ENCODE results near the gene PDGFRB. TPM values are rescaled to one million over a fixed set of nuclear protein-coding genes. Genes with fewer than 3 reads are reported as not detected.
"Not testable (repeated sequence)": the region's sequence is repeated elsewhere in the genome, so short reads cannot be mapped to it uniquely, and the experiment has no call there.

The PDGFRB gene
- total and polyA plus RNA-seq, 2 of the 4 experiments (the other 2 are of a cell fraction), result 108 to 124 TPM

DNA sequence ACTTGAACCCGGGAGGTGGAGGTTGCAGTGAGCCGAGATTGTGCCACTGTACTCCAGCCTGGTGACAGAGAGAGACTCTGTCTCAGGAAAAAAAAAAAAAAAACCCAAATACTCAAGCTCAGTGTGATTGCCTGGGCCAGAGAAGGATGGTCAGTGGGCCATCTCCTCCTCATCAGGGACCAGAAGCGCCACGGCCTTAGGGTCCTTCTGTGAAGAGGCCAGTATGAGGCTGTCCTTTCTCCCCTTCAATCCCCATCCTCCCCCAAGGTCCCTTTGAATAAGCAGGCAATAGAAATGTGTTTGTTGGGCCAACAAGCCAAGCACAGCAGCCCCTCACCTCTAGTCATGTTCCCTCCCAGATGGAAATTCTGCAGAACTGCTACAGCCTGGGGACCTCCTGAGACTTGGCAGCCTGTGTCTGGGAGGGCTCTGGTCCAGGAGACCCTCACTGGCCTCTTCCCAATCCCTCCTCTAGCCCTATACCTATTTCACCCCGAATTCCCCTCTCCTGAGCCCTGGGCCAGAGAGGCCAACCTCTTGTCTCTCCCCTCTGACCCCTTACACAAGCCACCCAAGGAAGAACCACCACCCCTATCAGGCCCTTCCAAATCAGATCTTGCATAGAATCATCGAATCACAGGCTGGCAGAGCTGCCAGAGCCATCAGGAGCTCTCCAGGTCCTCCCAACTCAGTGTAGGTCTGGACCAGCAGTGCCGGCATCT is 70.3 kb downstream of the PDGFRB start:
- Histone ChIP-seq H3K79me1 (ENCODE audit: low read depth in 1 of 2, low read length in 2 of 2) (no peaks in the 10 kb centered on the region), H2AFZ (replicated peaks; ENCODE audit: low read length, poor library complexity) (no peak overlapping the region), H2BK5ac (ENCODE audit: low read depth, low read length, poor library complexity, severe bottlenecking) (no peak overlapping the region), H2AK5ac (ENCODE audit: low read depth, low read length) (no peak overlapping the region; the same call in 1 of the 2 replicates), H3K9me3 (ENCODE audit: control insufficient read depth, insufficient read depth, low read length) (no peaks in the 10 kb centered on the region), H3K9ac (ENCODE audit: low read depth, low read length) (no peak overlapping the region), H4K91ac (ENCODE audit: insufficient read depth, low read depth, low read length) (no peak overlapping the region), H2BK120ac (ENCODE audit: low read depth, low read length) (no peak overlapping the region), H3K56ac (ENCODE audit: extremely low read depth, insufficient read depth, low read length) (no peak overlapping the region), H3K27me3 (ENCODE audit: control insufficient read depth, insufficient read depth, low read length) (peaks cover 32% of the 10 kb centered on the region), H3K23ac (ENCODE audit: low read depth, low read length) (no peak overlapping the region), H4K20me1 (ENCODE audit: insufficient read depth, low read length) (no peaks in the 10 kb centered on the region), H3K4me2 (ENCODE audit: low read depth, low read length) (no peak overlapping the region), H3K18ac (ENCODE audit: low read depth, low read length) (no peak overlapping the region), H2BK15ac (ENCODE audit: low read depth, low read length) (no peak overlapping the region), H3K14ac (replicated peaks; ENCODE audit: low read depth, low read length) (no peak overlapping the region), H3K4ac (ENCODE audit: low read depth, low read length) (no peak overlapping the region), H4K8ac (ENCODE audit: low read depth in 2 of 2, low read length in 2 of 2) (no peak overlapping the region), H4K5ac (ENCODE audit: low read depth, low read length) (no peak overlapping the region), H3K9me1 (ENCODE audit: insufficient read depth, low read length) (peaks cover 3% of the 10 kb centered on the region; the same call in 1 of the 2 replicates), H3K27ac (ENCODE audit: insufficient read depth, low read length) (no peak overlapping the region), H3K4me3 (ENCODE audit: insufficient read depth, low read depth, low read length) (no peak overlapping the region), H2BK20ac (ENCODE audit: low read depth, low read length) (no peak overlapping the region), H3K36me3 (ENCODE audit: control insufficient read depth, insufficient read depth, low read length) (no peaks in the 10 kb centered on the region), H3K4me1 (ENCODE audit: control insufficient read depth, insufficient read depth, low read length) (peaks cover 4% of the 10 kb centered on the region; the same call in 1 of the 2 replicates), H2AK9ac (replicated peaks; ENCODE audit: low read depth, low read length, poor library complexity) (no peak overlapping the region)
- ChIA-PET POLR2A (ENCODE audit: unreplicated experiment) (no interaction called here), CTCF (no interaction called here)
- TF ChIP-seq MXI1 (IDR thresholded peaks at IDR 0.05; ENCODE audit: borderline replicate concordance, low read depth, low read length) (no peak), RFX5 (IDR thresholded peaks at IDR 0.05; ENCODE audit: low read depth, low read length) (no peak), RAD21 (IDR thresholded peaks at IDR 0.05; ENCODE audit: low read length) (no peak), BHLHE40 (IDR thresholded peaks at IDR 0.05; ENCODE audit: low read depth, low read length) (no peak)
- TF ChIP-seq, protein P1, sequence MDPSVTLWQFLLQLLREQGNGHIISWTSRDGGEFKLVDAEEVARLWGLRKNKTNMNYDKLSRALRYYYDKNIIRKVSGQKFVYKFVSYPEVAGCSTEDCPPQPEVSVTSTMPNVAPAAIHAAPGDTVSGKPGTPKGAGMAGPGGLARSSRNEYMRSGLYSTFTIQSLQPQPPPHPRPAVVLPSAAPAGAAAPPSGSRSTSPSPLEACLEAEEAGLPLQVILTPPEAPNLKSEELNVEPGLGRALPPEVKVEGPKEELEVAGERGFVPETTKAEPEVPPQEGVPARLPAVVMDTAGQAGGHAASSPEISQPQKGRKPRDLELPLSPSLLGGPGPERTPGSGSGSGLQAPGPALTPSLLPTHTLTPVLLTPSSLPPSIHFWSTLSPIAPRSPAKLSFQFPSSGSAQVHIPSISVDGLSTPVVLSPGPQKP (IDR thresholded peaks at IDR 0.05; ENCODE audit: borderline replicate concordance, low read depth, low read length), result no peak
- in situ Hi-C loops (cut with MboI; ENCODE audit: low sequenced_read_pairs) (no loop called here), intact Hi-C loops (cut with micrococcal nuclease) (no loop called here), dilution Hi-C loops (cut with HindIII; ENCODE audit: low sequenced_read_pairs, unreplicated experiment) (no loop called here)
- WGBS, 2 experiments (ENCODE audit: extremely low coverage in 2 of 2, insufficient read length in 1 of 2), result no CpG with 5 or more reads among the region's 7 CpGs
- no TSS peak for BruUV-seq (replicated peaks)
- DNase-seq (no peak), ATAC-seq (ENCODE audit: low read depth) (no peak)

DNA sequence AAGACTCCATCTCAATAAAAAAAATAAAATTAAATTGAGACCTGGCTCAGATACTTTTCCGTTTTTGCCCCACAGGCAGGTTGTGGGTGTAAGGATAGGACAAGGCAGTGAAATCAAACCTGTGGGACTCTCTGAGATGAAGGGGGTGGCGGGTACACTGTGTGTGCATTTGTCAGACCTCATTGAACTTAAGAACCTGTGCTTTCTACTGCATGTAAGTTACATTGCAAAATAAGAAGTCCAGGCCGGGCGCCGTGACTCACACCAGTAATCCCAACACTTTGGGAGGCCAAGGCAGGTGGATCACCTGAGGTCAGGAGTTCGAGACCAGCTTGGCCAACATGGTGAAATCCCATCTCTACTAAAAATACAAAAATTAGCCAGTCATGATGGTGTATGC is 70.9 kb downstream of the PDGFRB start:
- H2AK9ac ChIP-seq (replicated peaks; ENCODE audit: low read depth, low read length, poor library complexity); in situ Hi-C loops (cut with MboI; ENCODE audit: low sequenced_read_pairs); H2BK15ac ChIP-seq (ENCODE audit: low read depth, low read length); H3K18ac ChIP-seq (ENCODE audit: low read depth, low read length); H3K23ac ChIP-seq (ENCODE audit: low read depth, low read length); H2AK5ac ChIP-seq (ENCODE audit: low read depth, low read length); H3K27ac ChIP-seq (ENCODE audit: insufficient read depth, low read length); H3K79me1 ChIP-seq (ENCODE audit: low read depth in 1 of 2, low read length in 2 of 2); H2BK5ac ChIP-seq (ENCODE audit: low read depth, low read length, poor library complexity, severe bottlenecking); H2AFZ ChIP-seq (replicated peaks; ENCODE audit: low read length, poor library complexity); dilution Hi-C loops (cut with HindIII; ENCODE audit: low sequenced_read_pairs, unreplicated experiment); H3K14ac ChIP-seq (replicated peaks; ENCODE audit: low read depth, low read length); H3K36me3 ChIP-seq (ENCODE audit: control insufficient read depth, insufficient read depth, low read length); H3K4me2 ChIP-seq (ENCODE audit: low read depth, low read length); H3K4me3 ChIP-seq (ENCODE audit: insufficient read depth, low read depth, low read length); H2BK20ac ChIP-seq (ENCODE audit: low read depth, low read length); BruUV-seq (replicated peaks); DNase-seq; H3K4ac ChIP-seq (ENCODE audit: low read depth, low read length); H3K56ac ChIP-seq (ENCODE audit: extremely low read depth, insufficient read depth, low read length); H4K20me1 ChIP-seq (ENCODE audit: insufficient read depth, low read length); H3K4me1 ChIP-seq (ENCODE audit: control insufficient read depth, insufficient read depth, low read length); H3K9me1 ChIP-seq (ENCODE audit: insufficient read depth, low read length); H4K5ac ChIP-seq (ENCODE audit: low read depth, low read length); H3K9me3 ChIP-seq (ENCODE audit: control insufficient read depth, insufficient read depth, low read length); CTCF ChIA-PET; H2BK120ac ChIP-seq (ENCODE audit: low read depth, low read length); POLR2A ChIA-PET (ENCODE audit: unreplicated experiment); intact Hi-C loops (cut with micrococcal nuclease); ATAC-seq (ENCODE audit: low read depth); H3K9ac ChIP-seq (ENCODE audit: low read depth, low read length); H4K8ac ChIP-seq (ENCODE audit: low read depth in 2 of 2, low read length in 2 of 2); H4K91ac ChIP-seq (ENCODE audit: insufficient read depth, low read depth, low read length): not testable (repeated sequence)
- peaks cover 30% of the 10 kb centered on the region for H3K27me3 ChIP-seq (ENCODE audit: control insufficient read depth, insufficient read depth, low read length)
- no CpG with 5 or more reads among the region's 6 CpGs for WGBS, 2 experiments (ENCODE audit: extremely low coverage in 2 of 2, insufficient read length in 1 of 2)
